A673 (cell line): ENCODE data around the gene BMP5. TPM values are rescaled to one million over a fixed set of nuclear protein-coding genes. Genes with fewer than 3 reads are reported as not detected.

Experiments used
- BruUV-seq: library from RNA; stranded (reverse); fragments of 400-500 nt; replicated peaks from 2 replicates; lab custom pipeline; 2021; lab: Mats Ljungman, UMichigan
- CTCF ChIA-PET: fragments of 300-600 bp; sonication (Branson Sonifier 250); formaldehyde crosslinking; loops from one replicate; lab custom pipeline; 2022; ENCODE audit warnings: antibody characterized with exemption; lab: Charles Lee
- POLR2A ChIA-PET: fragments of 300-600 bp; sonication (Branson Sonifier 250); formaldehyde crosslinking; loops from one replicate; lab custom pipeline; 2022; ENCODE audit warnings: antibody characterized with exemption; ENCODE audit not compliant: low non-redundant PET; lab: Charles Lee
- DNase-seq: peaks from one replicate; pipeline ENCODE4 v3.0.0-alpha.2; 2015; ENCODE audit warnings: low spot score
- H3K27ac ChIP-seq: fragments of 200-600 bp; sonication (generic); 2 replicates; pipeline ENCODE4 v1.5.1; 2016; ENCODE audit warnings: mixed run types, low read depth, mild to moderate bottlenecking, mixed read lengths, antibody characterized with exemption, low read length; ENCODE audit not compliant: poor library complexity, severe bottlenecking
- H3K27me3 ChIP-seq: fragments of 200-600 bp; sonication (generic); replicated peaks from 2 replicates; pipeline ENCODE4 v1.6.1; 2017; ENCODE audit warnings: mixed run types, low read depth, mild to moderate bottlenecking, mixed read lengths, antibody characterized with exemption, low read length; ENCODE audit not compliant: insufficient read depth, poor library complexity
- H3K36me3 ChIP-seq: fragments of 200-600 bp; sonication (generic); 2 replicates; pipeline ENCODE4 v1.6.1; 2016; ENCODE audit warnings: mixed run types, mild to moderate bottlenecking, mixed read lengths, antibody characterized with exemption, low read length; ENCODE audit not compliant: insufficient read depth, poor library complexity, severe bottlenecking
- H3K4me1 ChIP-seq: fragments of 200-600 bp; sonication (generic); 2 replicates; pipeline ENCODE4 v1.6.1; 2017; ENCODE audit warnings: mixed run types, mild to moderate bottlenecking, mixed read lengths, antibody characterized with exemption, low read length; ENCODE audit not compliant: insufficient read depth, poor library complexity, severe bottlenecking
- H3K4me3 ChIP-seq: fragments of 200-600 bp; sonication (generic); 2 replicates; pipeline ENCODE4 v1.5.1; 2016; ENCODE audit warnings: low read depth, mixed run types, mild to moderate bottlenecking, mixed read lengths, low read length; ENCODE audit not compliant: poor library complexity, severe bottlenecking
- H3K9me3 ChIP-seq: fragments of 200-600 bp; sonication (generic); 2 replicates; pipeline ENCODE4 v1.6.1; 2016; ENCODE audit warnings: mixed run types, low read depth, mild to moderate bottlenecking, mixed read lengths, antibody characterized with exemption, low read length; ENCODE audit not compliant: poor library complexity, severe bottlenecking
- EZH2 ChIP-seq: fragments of 200-600 bp; sonication (generic); IDR thresholded peaks from 2 replicates; pipeline ENCODE4 v1.6.1; 2017; ENCODE audit warnings: borderline replicate concordance, low read depth, mild to moderate bottlenecking, mixed read lengths, antibody characterized with exemption, low read length; ENCODE audit not compliant: poor library complexity, severe bottlenecking
- intact Hi-C: fragments of 100-400 bp; cut with micrococcal nuclease; formaldehyde crosslinking; loops from one replicate; pipeline ENCODE4 v1.10.0; 2022; ENCODE audit not compliant: unreplicated experiment
- total RNA-seq: library from RNA; stranded (reverse); gene quantifications from 2 replicates; pipeline ENCODE4 v1.2.3, GENCODE V29; 2021
- TF ChIP-seq, protein P1 (sequence below): fragments of 300-800, 200-600 bp; sonication (generic); conservative IDR thresholded peaks from 2 replicates; pipeline ENCODE4 v1.5.1; 2017; ENCODE audit warnings: low read depth, mild to moderate bottlenecking, antibody characterized with exemption, low read length, moderate library complexity, mixed read lengths

BMP5 gene
- total RNA-seq, 1 experiment from 2014 or later: 0.49 TPM

DNA sequence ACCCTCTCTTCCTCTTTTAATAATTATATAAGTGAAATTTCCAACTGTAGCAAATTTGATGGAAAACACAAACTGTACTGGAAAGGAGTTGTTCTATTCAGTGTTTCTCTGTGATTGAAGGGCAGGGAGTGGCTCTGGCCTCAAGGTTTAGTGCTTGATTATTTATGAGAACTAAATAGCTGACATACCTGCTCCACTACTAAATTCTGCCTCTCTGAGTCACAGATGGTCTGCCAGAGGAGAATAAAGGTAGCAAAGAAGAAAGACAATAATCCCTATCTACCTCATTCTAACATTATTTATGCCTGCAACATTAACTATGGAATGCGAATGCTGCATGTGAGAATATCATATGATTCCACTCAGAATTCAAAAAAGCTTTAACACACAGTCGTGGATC, 9.3 kb downstream of the BMP5 start:
- no peak overlapping the region for H3K27ac ChIP-seq
- H3K4me3 ChIP-seq: no peak overlapping the region
- no peaks in the 10 kb centered on the region for H3K36me3 ChIP-seq
- no TSS peak for BruUV-seq
- ChIA-PET POLR2A (no interaction called here), CTCF (no interaction called here)
- TF ChIP-seq, protein P1, sequence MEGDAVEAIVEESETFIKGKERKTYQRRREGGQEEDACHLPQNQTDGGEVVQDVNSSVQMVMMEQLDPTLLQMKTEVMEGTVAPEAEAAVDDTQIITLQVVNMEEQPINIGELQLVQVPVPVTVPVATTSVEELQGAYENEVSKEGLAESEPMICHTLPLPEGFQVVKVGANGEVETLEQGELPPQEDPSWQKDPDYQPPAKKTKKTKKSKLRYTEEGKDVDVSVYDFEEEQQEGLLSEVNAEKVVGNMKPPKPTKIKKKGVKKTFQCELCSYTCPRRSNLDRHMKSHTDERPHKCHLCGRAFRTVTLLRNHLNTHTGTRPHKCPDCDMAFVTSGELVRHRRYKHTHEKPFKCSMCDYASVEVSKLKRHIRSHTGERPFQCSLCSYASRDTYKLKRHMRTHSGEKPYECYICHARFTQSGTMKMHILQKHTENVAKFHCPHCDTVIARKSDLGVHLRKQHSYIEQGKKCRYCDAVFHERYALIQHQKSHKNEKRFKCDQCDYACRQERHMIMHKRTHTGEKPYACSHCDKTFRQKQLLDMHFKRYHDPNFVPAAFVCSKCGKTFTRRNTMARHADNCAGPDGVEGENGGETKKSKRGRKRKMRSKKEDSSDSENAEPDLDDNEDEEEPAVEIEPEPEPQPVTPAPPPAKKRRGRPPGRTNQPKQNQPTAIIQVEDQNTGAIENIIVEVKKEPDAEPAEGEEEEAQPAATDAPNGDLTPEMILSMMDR: no peak
- no peak for TF ChIP-seq EZH2
- peaks cover 20% of the 10 kb centered on the region for H3K4me1 ChIP-seq
- no peaks in the 10 kb centered on the region for H3K27me3 ChIP-seq
- no peaks in the 10 kb centered on the region for H3K9me3 ChIP-seq
- intact Hi-C loops: no loop called here
- no peak for DNase-seq

DNA sequence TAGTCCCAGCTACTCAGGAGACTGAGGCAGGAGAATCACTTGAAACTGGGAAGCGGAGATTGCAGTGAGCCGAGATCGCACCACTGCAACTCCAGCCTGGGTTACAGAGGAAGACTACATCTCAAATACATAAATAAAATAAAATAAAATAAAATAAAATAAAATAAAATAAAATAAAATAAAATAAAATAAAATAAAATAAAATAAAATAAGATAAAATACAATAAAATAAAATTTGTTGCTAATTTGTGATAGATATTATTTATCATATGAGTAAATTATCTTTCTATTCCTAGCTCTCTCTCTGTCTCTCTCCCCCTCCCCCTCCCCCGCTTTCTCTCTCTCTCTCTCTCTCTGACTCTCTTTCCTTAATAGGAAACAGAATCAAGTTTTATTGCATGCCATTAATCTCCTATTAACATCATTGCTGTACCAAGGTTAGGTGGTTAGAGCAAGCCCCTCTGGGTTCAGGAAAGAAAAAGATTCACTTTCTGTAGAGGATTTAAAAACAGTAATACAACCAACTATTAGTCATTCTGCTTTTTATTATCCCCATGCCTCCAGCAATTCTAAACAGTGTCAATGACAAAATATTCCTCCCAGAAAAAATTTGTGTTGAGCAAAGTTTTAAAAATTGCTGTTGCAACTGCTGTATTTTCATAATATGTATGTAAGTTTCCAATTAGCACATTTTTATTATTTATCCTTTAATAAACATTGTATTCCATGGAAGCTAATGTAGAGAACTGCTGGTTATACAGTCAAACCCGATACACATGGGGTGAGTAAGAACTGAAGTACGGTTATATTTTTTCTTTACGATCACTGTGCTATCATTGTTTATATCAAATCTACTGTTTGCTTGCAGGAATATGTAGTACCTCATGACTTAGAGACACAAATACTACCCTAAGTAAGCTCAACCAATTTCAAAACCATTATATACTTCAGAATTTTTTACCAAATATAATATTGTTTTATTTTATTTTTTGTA, 22.1 kb downstream of the BMP5 start:
- POLR2A ChIA-PET: no interaction called here
- no TSS peak for BruUV-seq
- H3K4me3 ChIP-seq: no peak overlapping the region
- H3K36me3 ChIP-seq: no peaks in the 10 kb centered on the region
- TF ChIP-seq EZH2: no peak
- H3K27me3 ChIP-seq: no peaks in the 10 kb centered on the region
- H3K27ac ChIP-seq: no peak overlapping the region
- intact Hi-C loops: no loop called here
- CTCF ChIA-PET: no interaction called here
- H3K9me3 ChIP-seq: no peaks in the 10 kb centered on the region
- H3K4me1 ChIP-seq: peaks cover 4% of the 10 kb centered on the region
- peak; percentile 8 for DNase-seq

DNA sequence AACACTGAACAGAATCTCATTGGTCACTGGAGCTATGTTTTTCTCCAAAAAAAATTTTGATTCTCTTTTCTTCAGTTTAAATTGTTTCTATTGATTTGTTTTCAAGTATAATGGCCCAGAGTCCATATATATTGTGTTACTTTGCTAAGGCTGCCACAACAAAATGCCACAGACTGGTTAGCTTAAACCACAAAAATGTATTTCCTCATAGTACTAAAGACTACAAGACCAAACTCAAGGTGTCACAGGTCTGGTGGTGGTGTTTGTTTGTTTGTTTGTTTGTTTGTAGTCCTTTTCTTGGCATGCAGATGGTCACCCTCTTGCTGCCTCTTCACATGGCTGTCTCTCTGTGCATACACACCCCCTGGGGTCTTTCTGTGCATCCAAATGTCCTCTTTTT, 34.0 kb downstream of the BMP5 start:
- Histone ChIP-seq H3K36me3 (no peaks in the 10 kb centered on the region), H3K27me3 (no peaks in the 10 kb centered on the region), H3K4me3 (no peak overlapping the region), H3K9me3 (no peaks in the 10 kb centered on the region), H3K27ac (no peak overlapping the region), H3K4me1 (no peaks in the 10 kb centered on the region)
- ChIA-PET POLR2A (interaction anchor here (0.7 kb wide), 1 partner anchor 428 kb away, joined by 3 read pairs; no protein-coding TSS in a partner anchor), CTCF (no interaction called here)
- intact Hi-C loops: no loop called here
- no TSS peak for BruUV-seq
- no peak for TF ChIP-seq EZH2
- TF ChIP-seq, protein P1: no peak
- no peak for DNase-seq
